HepG2 (cell line): ENCODE data around the gene B4GALT3. TPM values are rescaled to one million over a fixed set of nuclear protein-coding genes. Genes with fewer than 3 reads are reported as not detected.

Source experiments
- AGO1 ChIP-seq: fragments of 200-400 bp; formaldehyde crosslinking; IDR thresholded peaks from 2 replicates; pipeline ENCODE4 v1.6.1; 2017; ENCODE audit warnings: mild to moderate bottlenecking, low read depth, low read length, moderate library complexity; ENCODE audit not compliant: poor library complexity, severe bottlenecking
- ARNTL ChIP-seq: sonication (generic); formaldehyde crosslinking; IDR thresholded peaks from 2 replicates; pipeline ENCODE4 v1.4.0; 2020; ENCODE audit warnings: mild to moderate bottlenecking, missing genetic modification reagents
- DMAP1 ChIP-seq: IDR thresholded peaks from 2 replicates; pipeline ENCODE4 v1.6.1; 2016
- ELF1 ChIP-seq: sonication (generic); formaldehyde crosslinking; IDR thresholded peaks from 2 replicates; pipeline ENCODE4 v1.4.0; 2020; ENCODE audit warnings: missing genetic modification reagents
- GABPA ChIP-seq, 2 experiments: IDR thresholded peaks; 2 replicates each; pipeline ENCODE4 v1.6.1; 2011 to 2016; ENCODE audit warnings: low read depth in 2 of 2, low read length in 1 of 2, missing biosample characterization in 1 of 2, missing genetic modification characterization in 1 of 2
- HNRNPK ChIP-seq: fragments of 200-400 bp; formaldehyde crosslinking; IDR thresholded peaks from 2 replicates; pipeline ENCODE4 v1.6.1; 2018; ENCODE audit warnings: low read length, low read depth, moderate library complexity, mild to moderate bottlenecking; ENCODE audit not compliant: poor library complexity, severe bottlenecking
- MED8 ChIP-seq: sonication (generic); formaldehyde crosslinking; IDR thresholded peaks from 2 replicates; pipeline ENCODE4 v1.8.1; 2023; ENCODE audit warnings: mild to moderate bottlenecking, missing genetic modification reagents; ENCODE audit not compliant: insufficient replicate concordance
- PITX1 ChIP-seq: sonication (generic); formaldehyde crosslinking; IDR thresholded peaks from 2 replicates; pipeline ENCODE4 v1.5.1; 2020; ENCODE audit warnings: mild to moderate bottlenecking, missing genetic modification reagents
- RCOR2 ChIP-seq: IDR thresholded peaks from 2 replicates; pipeline ENCODE4 v1.6.1; 2016; ENCODE audit warnings: missing biosample characterization, missing genetic modification reagents
- SNAPC2 ChIP-seq: sonication (generic); formaldehyde crosslinking; IDR thresholded peaks from 2 replicates; pipeline ENCODE4 v1.8.1; 2022; ENCODE audit warnings: mild to moderate bottlenecking, missing genetic modification reagents
- SOX6 ChIP-seq, 2 experiments: fragments of 450-650 bp in 1 of 2; sonication (generic) in 1 of 2; formaldehyde crosslinking in 1 of 2; IDR thresholded peaks; 2 replicates each; pipeline versions ENCODE4 v1.4.0 to v1.6.1; 2017 to 2020; ENCODE audit warnings: antibody characterized with exemption in 1 of 2, mild to moderate bottlenecking in 1 of 2, missing genetic modification reagents in 1 of 2
- TBX2 ChIP-seq: sonication (generic); formaldehyde crosslinking; IDR thresholded peaks from 2 replicates; pipeline ENCODE4 v1.5.0; 2020; ENCODE audit warnings: missing genetic modification reagents, mild to moderate bottlenecking, borderline replicate concordance
- TMF1 ChIP-seq: sonication (generic); formaldehyde crosslinking; IDR thresholded peaks from 2 replicates; pipeline ENCODE4 v1.8.1; 2022; ENCODE audit warnings: low read depth, missing genetic modification reagents
- ZBTB3 ChIP-seq: sonication (generic); formaldehyde crosslinking; IDR thresholded peaks from 2 replicates; pipeline ENCODE4 v1.4.0; 2020; ENCODE audit warnings: low read depth, mild to moderate bottlenecking, moderate library complexity, missing genetic modification reagents, borderline replicate concordance
- ZMAT3 ChIP-seq: sonication (generic); formaldehyde crosslinking; conservative IDR thresholded peaks from 2 replicates; pipeline ENCODE4 v1.7.0; 2021; ENCODE audit warnings: missing genetic modification reagents
- ZNF143 ChIP-seq: sonication (generic); formaldehyde crosslinking; IDR thresholded peaks from 2 replicates; pipeline ENCODE4 v1.4.0; 2020; ENCODE audit warnings: missing genetic modification reagents
- ZNF207 ChIP-seq: fragments of 450-650 bp; IDR thresholded peaks from 2 replicates; pipeline ENCODE4 v1.6.1; 2016; ENCODE audit warnings: antibody characterized with exemption, borderline replicate concordance
- ZNF253 ChIP-seq: sonication (generic); formaldehyde crosslinking; IDR thresholded peaks from 2 replicates; pipeline ENCODE4 v1.8.0; 2022; ENCODE audit warnings: mild to moderate bottlenecking, missing genetic modification reagents, borderline replicate concordance
- ZNF264 ChIP-seq: sonication (generic); formaldehyde crosslinking; IDR thresholded peaks from 2 replicates; pipeline ENCODE4 v1.4.0; 2020; ENCODE audit warnings: missing genetic modification reagents
- ZNF337 ChIP-seq: sonication (generic); formaldehyde crosslinking; IDR thresholded peaks from 2 replicates; pipeline ENCODE4 v1.5.1; 2020; ENCODE audit warnings: missing genetic modification reagents, low read depth, mild to moderate bottlenecking, borderline replicate concordance
- ZNF451 ChIP-seq: sonication (generic); formaldehyde crosslinking; IDR thresholded peaks from 2 replicates; pipeline ENCODE4 v1.5.0; 2020; ENCODE audit warnings: mild to moderate bottlenecking, missing genetic modification reagents
- ZNF564 ChIP-seq: sonication (generic); formaldehyde crosslinking; IDR thresholded peaks from 2 replicates; pipeline ENCODE4 v1.8.1; 2023; ENCODE audit warnings: mild to moderate bottlenecking, missing genetic modification reagents
- ZNF678 ChIP-seq: sonication (generic); formaldehyde crosslinking; IDR thresholded peaks from 2 replicates; pipeline ENCODE4 v1.4.0; 2020; ENCODE audit warnings: mild to moderate bottlenecking, missing genetic modification reagents
- ZSCAN25 ChIP-seq: sonication (generic); formaldehyde crosslinking; IDR thresholded peaks from 2 replicates; pipeline ENCODE4 v1.8.0; 2022; ENCODE audit warnings: mild to moderate bottlenecking, missing genetic modification reagents
- polyA plus RNA-seq, 8 experiments: library from polyadenylated mRNA; depleted of rRNA in 3 of 8; stranded (reverse) in 7 of 8; unstranded in 1 of 8; fragments of >200 nt; fragmentation: Illumina TruSeq in 4 of 8; extraction: Trizol in 4 of 8; gene quantifications; 2 replicates each; pipeline versions ENCODE4 v1.2.1 to v1.2.3, GENCODE V29; 2011 to 2016; ENCODE audit warnings: low read depth in 4 of 8, missing spikeins in 1 of 8, mixed read lengths in 1 of 8; ENCODE audit not compliant: insufficient read depth in 1 of 8
- total RNA-seq, 5 experiments: library from RNA; depleted of rRNA; stranded (reverse); fragments of >200 nt; fragmentation: Illumina TruSeq; extraction: Trizol; gene quantifications; 2 replicates each; pipeline ENCODE4 v1.2.3, GENCODE V29; 2016; ENCODE audit warnings: low read depth in 1 of 5
- TF ChIP-seq, protein P1 (sequence below), 2 experiments: IDR thresholded peaks; 2 replicates each; pipeline ENCODE4 v1.6.1; 2011 to 2012; ENCODE audit warnings: low read length in 2 of 2, borderline replicate concordance in 1 of 2, low read depth in 1 of 2, mild to moderate bottlenecking in 1 of 2, moderate library complexity in 1 of 2
- TF ChIP-seq, protein P2 (sequence below): sonication (generic); formaldehyde crosslinking; IDR thresholded peaks from 2 replicates; pipeline ENCODE4 v1.4.0; 2020; ENCODE audit warnings: missing genetic modification reagents

The B4GALT3 gene
- total and polyA plus RNA-seq, 2 of the 13 experiments (the other 11 are each of a cell fraction or from before 2014, with no cell fraction given), result 35.6 to 40.4 TPM

DNA sequence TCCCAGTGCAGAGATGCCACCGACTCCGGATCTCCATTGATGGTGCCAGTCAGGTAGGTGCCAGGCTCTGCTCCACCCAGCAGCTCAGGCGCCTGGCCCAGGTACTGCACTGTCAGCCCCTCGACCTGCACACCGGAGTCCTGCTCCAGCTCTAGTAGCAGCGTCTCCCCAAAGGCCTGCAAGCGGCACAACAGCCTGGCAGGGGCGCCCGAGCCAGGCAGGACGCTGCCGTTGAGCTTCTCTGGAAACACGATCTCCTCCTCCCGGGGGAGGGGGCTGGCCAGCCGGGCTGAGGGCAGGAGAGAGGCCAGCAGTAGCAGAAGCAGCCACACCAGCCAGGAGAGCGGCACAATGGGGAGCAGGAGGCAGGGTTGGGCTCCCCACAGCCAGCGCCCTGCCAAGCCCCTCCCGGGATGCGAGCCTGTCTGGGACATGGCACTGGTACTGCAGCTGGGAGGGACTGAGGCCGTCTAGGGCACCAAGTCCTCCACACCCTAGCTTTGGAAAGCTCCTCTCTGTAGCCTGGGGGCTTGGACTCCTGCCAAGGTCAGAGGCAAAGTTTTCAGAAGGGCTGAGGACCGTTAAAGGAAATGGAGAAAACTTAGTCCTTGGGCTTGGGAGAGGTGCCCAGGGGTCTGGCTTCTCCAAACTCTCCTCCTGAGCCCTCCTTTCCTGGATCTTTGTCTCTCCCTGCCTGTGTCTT is 21.0 kb upstream of the B4GALT3 start (continued):
- TF ChIP-seq, protein P1, sequence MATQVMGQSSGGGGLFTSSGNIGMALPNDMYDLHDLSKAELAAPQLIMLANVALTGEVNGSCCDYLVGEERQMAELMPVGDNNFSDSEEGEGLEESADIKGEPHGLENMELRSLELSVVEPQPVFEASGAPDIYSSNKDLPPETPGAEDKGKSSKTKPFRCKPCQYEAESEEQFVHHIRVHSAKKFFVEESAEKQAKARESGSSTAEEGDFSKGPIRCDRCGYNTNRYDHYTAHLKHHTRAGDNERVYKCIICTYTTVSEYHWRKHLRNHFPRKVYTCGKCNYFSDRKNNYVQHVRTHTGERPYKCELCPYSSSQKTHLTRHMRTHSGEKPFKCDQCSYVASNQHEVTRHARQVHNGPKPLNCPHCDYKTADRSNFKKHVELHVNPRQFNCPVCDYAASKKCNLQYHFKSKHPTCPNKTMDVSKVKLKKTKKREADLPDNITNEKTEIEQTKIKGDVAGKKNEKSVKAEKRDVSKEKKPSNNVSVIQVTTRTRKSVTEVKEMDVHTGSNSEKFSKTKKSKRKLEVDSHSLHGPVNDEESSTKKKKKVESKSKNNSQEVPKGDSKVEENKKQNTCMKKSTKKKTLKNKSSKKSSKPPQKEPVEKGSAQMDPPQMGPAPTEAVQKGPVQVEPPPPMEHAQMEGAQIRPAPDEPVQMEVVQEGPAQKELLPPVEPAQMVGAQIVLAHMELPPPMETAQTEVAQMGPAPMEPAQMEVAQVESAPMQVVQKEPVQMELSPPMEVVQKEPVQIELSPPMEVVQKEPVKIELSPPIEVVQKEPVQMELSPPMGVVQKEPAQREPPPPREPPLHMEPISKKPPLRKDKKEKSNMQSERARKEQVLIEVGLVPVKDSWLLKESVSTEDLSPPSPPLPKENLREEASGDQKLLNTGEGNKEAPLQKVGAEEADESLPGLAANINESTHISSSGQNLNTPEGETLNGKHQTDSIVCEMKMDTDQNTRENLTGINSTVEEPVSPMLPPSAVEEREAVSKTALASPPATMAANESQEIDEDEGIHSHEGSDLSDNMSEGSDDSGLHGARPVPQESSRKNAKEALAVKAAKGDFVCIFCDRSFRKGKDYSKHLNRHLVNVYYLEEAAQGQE (IDR thresholded peaks at IDR 0.05; ENCODE audit: borderline replicate concordance in 1 of 2, low read depth in 1 of 2, low read length in 2 of 2), result no peak
- no peak for TF ChIP-seq DMAP1
- TF ChIP-seq ZNF451 (CRISPR knock-in tag), result peak; percentile 58; the same call in 1 of the 2 replicates
- TF ChIP-seq SOX6 (IDR thresholded peaks at IDR 0.05), result no peak
- TF ChIP-seq SOX6 (CRISPR knock-in tag; IDR thresholded peaks at IDR 0.05), result peak; percentile 20; the same call in 1 of the 2 replicates
- TF ChIP-seq PITX1 (CRISPR knock-in tag), result no peak
- TF ChIP-seq ZNF337 (CRISPR knock-in tag), result no peak
- TF ChIP-seq ZNF253 (CRISPR knock-in tag), result no peak
- no peak for TF ChIP-seq ARNTL (CRISPR knock-in tag)
- TF ChIP-seq ZNF264, result no peak
- TF ChIP-seq SNAPC2 (CRISPR knock-in tag), result no peak
- peak; percentile 24; the same call in 1 of the 2 replicates for TF ChIP-seq TBX2 (CRISPR knock-in tag)
- no peak for TF ChIP-seq ELF1 (CRISPR knock-in tag)
- no peak for TF ChIP-seq ZNF678
- no peak for TF ChIP-seq ZNF143 (CRISPR knock-in tag)
- no peak for TF ChIP-seq MED8
- TF ChIP-seq ZNF564, result no peak
- 0 out of 2 replicates have a peak, but pooled peaks have one; percentile 28 for TF ChIP-seq ZMAT3 (CRISPR knock-in tag)
- TF ChIP-seq GABPA (IDR thresholded peaks at IDR 0.05; ENCODE audit: low read depth, low read length), result no peak
- TF ChIP-seq GABPA (CRISPR knock-in tag; IDR thresholded peaks at IDR 0.05; ENCODE audit: low read depth), result no peak
- TF ChIP-seq HNRNPK, result no peak
- no peak for TF ChIP-seq ZNF207
- TF ChIP-seq ZBTB3 (CRISPR knock-in tag), result no peak
- TF ChIP-seq, protein P2, sequence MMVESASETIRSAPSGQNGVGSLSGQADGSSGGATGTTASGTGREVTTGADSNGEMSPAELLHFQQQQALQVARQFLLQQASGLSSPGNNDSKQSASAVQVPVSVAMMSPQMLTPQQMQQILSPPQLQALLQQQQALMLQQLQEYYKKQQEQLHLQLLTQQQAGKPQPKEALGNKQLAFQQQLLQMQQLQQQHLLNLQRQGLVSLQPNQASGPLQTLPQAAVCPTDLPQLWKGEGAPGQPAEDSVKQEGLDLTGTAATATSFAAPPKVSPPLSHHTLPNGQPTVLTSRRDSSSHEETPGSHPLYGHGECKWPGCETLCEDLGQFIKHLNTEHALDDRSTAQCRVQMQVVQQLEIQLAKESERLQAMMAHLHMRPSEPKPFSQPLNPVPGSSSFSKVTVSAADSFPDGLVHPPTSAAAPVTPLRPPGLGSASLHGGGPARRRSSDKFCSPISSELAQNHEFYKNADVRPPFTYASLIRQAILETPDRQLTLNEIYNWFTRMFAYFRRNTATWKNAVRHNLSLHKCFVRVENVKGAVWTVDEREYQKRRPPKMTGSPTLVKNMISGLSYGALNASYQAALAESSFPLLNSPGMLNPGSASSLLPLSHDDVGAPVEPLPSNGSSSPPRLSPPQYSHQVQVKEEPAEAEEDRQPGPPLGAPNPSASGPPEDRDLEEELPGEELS (CRISPR knock-in tag), result no peak; the same call in 1 of the 2 replicates
- peak; percentile 57 for TF ChIP-seq AGO1
- TF ChIP-seq ZSCAN25 (CRISPR knock-in tag), result peak; percentile 42; the same call in 1 of the 2 replicates
- no peak for TF ChIP-seq TMF1
- no peak for TF ChIP-seq RCOR2 (CRISPR knock-in tag)
